SK-N-SH (cell line): ENCODE results near the gene GIT2. TPM values are rescaled to one million over a fixed set of nuclear protein-coding genes. Genes with fewer than 3 reads are reported as not detected.

Source experiments
- CTCF ChIA-PET: fragments of 300-600, 350-600 bp; formaldehyde crosslinking; extraction: SDS; loops from one replicate; lab custom pipeline; 2021; lab: Yijun Ruan, JAX
- POLR2A ChIA-PET: fragments of 350-600 bp; sonication (Branson Sonifier 250); formaldehyde crosslinking; extraction: SDS; loops from one replicate; lab custom pipeline; 2020; ENCODE audit warnings: antibody characterized with exemption, inconsistent platforms; lab: Yijun Ruan, JAX
- DNase-seq: peaks from one replicate; pipeline ENCODE4 v3.0.0; 2012
- H2AFZ ChIP-seq: fragments of 200-600 bp; sonication (generic); 2 replicates; pipeline ENCODE4 v1.8.1; 2016; ENCODE audit warnings: antibody characterized with exemption, mild to moderate bottlenecking, low read depth
- H3F3A ChIP-seq: fragments of 200-600 bp; sonication (generic); replicated peaks from 2 replicates; pipeline ENCODE3; 2016; ENCODE audit warnings: antibody characterized with exemption, mild to moderate bottlenecking; ENCODE audit not compliant: insufficient read depth
- H3K27ac ChIP-seq, 2 experiments: fragments of 200-500 bp in 1 of 2; fragments of 200-600 bp in 1 of 2; sonication (Bioruptor generic) in 1 of 2; sonication (generic), shearing (Covaris generic) in 1 of 2; 2 replicates each; pipeline versions ENCODE4 v1.5.1 to v1.6.1; 2014 to 2016; ENCODE audit warnings: low read depth in 2 of 2, inconsistent platforms in 1 of 2, low read length in 1 of 2, mild to moderate bottlenecking in 1 of 2, mixed read lengths in 1 of 2
- H3K27me3 ChIP-seq: fragments of 200-600 bp; sonication (generic), shearing (Covaris generic); 2 replicates; pipeline ENCODE4 v1.6.1; 2016; ENCODE audit warnings: mixed run types; ENCODE audit not compliant: insufficient read depth
- H3K36me3 ChIP-seq, 2 experiments: fragments of 200-500 bp in 1 of 2; fragments of 200-600 bp in 1 of 2; sonication (Bioruptor generic) in 1 of 2; sonication (generic) in 1 of 2; replicated peaks in 1 of 2; 2 replicates each; pipeline versions ENCODE3 to v1.5.1; 2014 to 2016; ENCODE audit warnings: low read length in 1 of 2, mild to moderate bottlenecking in 1 of 2; ENCODE audit not compliant: insufficient read depth in 2 of 2, control insufficient read depth in 1 of 2
- H3K4me1 ChIP-seq, 2 experiments: fragments of 200-500 bp in 1 of 2; fragments of 200-600 bp in 1 of 2; sonication (Bioruptor generic) in 1 of 2; sonication (generic), shearing (Covaris generic) in 1 of 2; 2 replicates each; pipeline versions ENCODE4 v1.5.1 to v1.6.1; 2014 to 2016; ENCODE audit warnings: low read depth in 1 of 2, low read length in 1 of 2, mixed run types in 1 of 2; ENCODE audit not compliant: insufficient read depth in 2 of 2, control insufficient read depth in 1 of 2
- H3K4me2 ChIP-seq: fragments of 200-600 bp; sonication (generic), shearing (Covaris generic); 2 replicates; pipeline ENCODE4 v1.6.1; 2017; ENCODE audit warnings: mixed run types
- H3K4me3 ChIP-seq, 2 experiments: fragments of 200-500 bp in 1 of 2; fragments of 200-600 bp in 1 of 2; sonication (Bioruptor generic) in 1 of 2; sonication (generic), shearing (Covaris generic) in 1 of 2; 2 replicates each; pipeline versions ENCODE4 v1.5.1 to v1.8.1; 2014 to 2016; ENCODE audit warnings: low read depth in 2 of 2, inconsistent platforms in 1 of 2, low read length in 1 of 2, mild to moderate bottlenecking in 1 of 2, mixed read lengths in 1 of 2, moderate library complexity in 1 of 2
- H3K79me2 ChIP-seq: fragments of 200-600 bp; sonication (generic); 2 replicates; pipeline ENCODE4 v1.8.1; 2017; ENCODE audit warnings: mild to moderate bottlenecking; ENCODE audit not compliant: insufficient read depth
- H3K9ac ChIP-seq: fragments of 200-600 bp; sonication (generic); 2 replicates; pipeline ENCODE4 v1.6.1; 2017; ENCODE audit warnings: mixed run types
- H3K9me2 ChIP-seq: fragments of 200-600 bp; sonication (generic); 2 replicates; pipeline ENCODE4 v1.6.1; 2017; ENCODE audit warnings: mixed run types
- H3K9me3 ChIP-seq: fragments of 200-600 bp; sonication (generic); 2 replicates; pipeline ENCODE4 v1.6.1; 2017; ENCODE audit warnings: mixed run types, mild to moderate bottlenecking, moderate library complexity
- H4K20me1 ChIP-seq: fragments of 200-600 bp; sonication (generic); 2 replicates; pipeline ENCODE4 v1.6.1; 2017; ENCODE audit warnings: mild to moderate bottlenecking, mixed run types; ENCODE audit not compliant: insufficient read depth
- ELF1 ChIP-seq: IDR thresholded peaks from 2 replicates; pipeline ENCODE4 v1.4.0; 2012
- EP300 ChIP-seq, 2 experiments: IDR thresholded peaks; 2 replicates each; pipeline versions ENCODE4 v1.4.0 to v1.6.1; 2012; ENCODE audit warnings: borderline replicate concordance in 1 of 2, low read depth in 1 of 2, low read length in 1 of 2
- FOSL2 ChIP-seq: IDR thresholded peaks from 2 replicates; pipeline ENCODE4 v1.4.0; 2012; ENCODE audit warnings: low read depth, mild to moderate bottlenecking, moderate library complexity, borderline replicate concordance
- FOXJ3 ChIP-seq: sonication (generic); formaldehyde crosslinking; IDR thresholded peaks from 2 replicates; pipeline ENCODE4 v1.5.1; 2020; ENCODE audit warnings: mild to moderate bottlenecking, missing genetic modification reagents
- FOXM1 ChIP-seq: IDR thresholded peaks from 2 replicates; pipeline ENCODE4 v1.4.0; 2012; ENCODE audit warnings: low read depth, mild to moderate bottlenecking
- GABPA ChIP-seq: IDR thresholded peaks from 2 replicates; pipeline ENCODE4 v1.4.0; 2012; ENCODE audit warnings: low read depth, mild to moderate bottlenecking
- GATA2 ChIP-seq: sonication (generic); formaldehyde crosslinking; IDR thresholded peaks from 2 replicates; pipeline ENCODE4 v1.5.0; 2020; ENCODE audit warnings: mild to moderate bottlenecking, missing genetic modification reagents
- JUND ChIP-seq: IDR thresholded peaks from 2 replicates; pipeline ENCODE4 v1.4.0; 2012
- MAX ChIP-seq: IDR thresholded peaks from 2 replicates; pipeline ENCODE4 v1.4.0; 2012; ENCODE audit warnings: low read depth
- MEF2A ChIP-seq: IDR thresholded peaks from 2 replicates; pipeline ENCODE4 v1.4.0; 2012; ENCODE audit warnings: low read depth, borderline replicate concordance
- MXI1 ChIP-seq: IDR thresholded peaks from 2 replicates; pipeline ENCODE4 v1.6.1; 2012; ENCODE audit warnings: mild to moderate bottlenecking, low read depth, low read length, improper control_type of control experiment
- NFIC ChIP-seq: IDR thresholded peaks from 2 replicates; pipeline ENCODE4 v1.4.0; 2012; ENCODE audit warnings: borderline replicate concordance
- NRF1 ChIP-seq: IDR thresholded peaks from 2 replicates; pipeline ENCODE4 v1.6.1; 2012; ENCODE audit warnings: low read depth, mild to moderate bottlenecking, low read length
- PBX3 ChIP-seq: IDR thresholded peaks from 2 replicates; pipeline ENCODE4; 2012
- POLR2AphosphoS5 ChIP-seq: IDR thresholded peaks from 2 replicates; pipeline ENCODE4 v1.6.1; 2012; ENCODE audit warnings: low read depth, low read length
- RAD21 ChIP-seq: IDR thresholded peaks from 2 replicates; pipeline ENCODE4 v1.6.1; 2012; ENCODE audit warnings: mild to moderate bottlenecking, low read length
- REST ChIP-seq: IDR thresholded peaks from 2 replicates; pipeline ENCODE4 v1.6.1; 2012; ENCODE audit warnings: mild to moderate bottlenecking, low read depth, low read length, moderate library complexity
- RFX5 ChIP-seq: IDR thresholded peaks from 2 replicates; pipeline ENCODE4 v1.6.1; 2012; ENCODE audit warnings: mild to moderate bottlenecking, improper control_type of control experiment, low read length
- RXRA ChIP-seq: IDR thresholded peaks from 2 replicates; pipeline ENCODE4 v1.4.0; 2012; ENCODE audit warnings: low read depth, mild to moderate bottlenecking, borderline replicate concordance
- SIN3A ChIP-seq: IDR thresholded peaks from 2 replicates; pipeline ENCODE4 v1.6.1; 2012; ENCODE audit warnings: low read depth, mild to moderate bottlenecking, low read length, moderate library complexity, borderline replicate concordance
- SMC3 ChIP-seq: IDR thresholded peaks from 2 replicates; pipeline ENCODE4 v1.6.1; 2012; ENCODE audit warnings: low read depth, low read length, improper control_type of control experiment
- TEAD4 ChIP-seq: IDR thresholded peaks from 2 replicates; pipeline ENCODE4 v1.4.0; 2012; ENCODE audit warnings: mild to moderate bottlenecking, borderline replicate concordance; ENCODE audit not compliant: insufficient read depth
- USF1 ChIP-seq: IDR thresholded peaks from 2 replicates; pipeline ENCODE4 v1.4.0; 2012; ENCODE audit warnings: low read depth, borderline replicate concordance
- YY1 ChIP-seq: IDR thresholded peaks from 2 replicates; pipeline ENCODE4 v1.4.0; 2012; ENCODE audit warnings: low read depth, mild to moderate bottlenecking
- WGBS: methylation state at CpG from one replicate; pipeline ENCODE4 v1.1.6; 2017; ENCODE audit warnings: low lambda C conversion rate; 5-methylcytosine and 5-hydroxymethylcytosine counted together
- polyA plus RNA-seq, 3 experiments: library from polyadenylated mRNA; depleted of rRNA; stranded (reverse); fragments of >200 nt; gene quantifications; 2 replicates each; pipeline ENCODE4 v1.2.3, GENCODE V29; 2012
- TF ChIP-seq, protein P1 (sequence below): fragments of 150-350 bp; IDR thresholded peaks from 2 replicates; pipeline ENCODE4 v1.6.1; 2016; ENCODE audit warnings: mild to moderate bottlenecking, low read depth, low read length
- TF ChIP-seq, protein P2 (sequence below): IDR thresholded peaks from 2 replicates; pipeline ENCODE4 v1.4.0; 2012; ENCODE audit warnings: low read depth, borderline replicate concordance

GIT2 gene
- polyA plus RNA-seq, 1 of the 3 experiments (the other 2 are of a cell fraction): 21.2 TPM

DNA sequence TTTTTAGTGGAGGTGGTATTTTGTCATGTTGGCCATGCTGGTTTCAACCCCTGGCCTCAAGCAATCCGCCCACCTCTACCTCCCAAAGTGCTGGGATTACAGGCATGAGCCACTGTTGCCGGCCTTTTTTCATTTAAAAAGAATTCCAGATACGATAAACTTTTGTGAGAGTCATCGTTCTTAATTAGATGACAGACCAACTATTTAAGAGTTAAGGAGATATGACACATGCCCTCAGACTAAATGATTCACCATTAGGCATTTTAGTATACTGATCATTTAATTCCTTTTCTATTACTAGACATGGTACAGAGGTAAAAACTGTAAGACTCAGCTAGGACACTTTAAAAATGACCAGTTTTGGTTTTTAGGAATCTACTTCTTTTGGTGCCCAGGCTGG, 5.4 kb upstream of the GIT2 start:
- no peak for DNase-seq
- no peaks in the 10 kb centered on the region for H3K27me3 ChIP-seq
- peaks cover 72% of the 10 kb centered on the region for H3K79me2 ChIP-seq
- H3K9me2 ChIP-seq: no peaks in the 10 kb centered on the region
- 0 out of 4 replicates have a peak overlapping the region, but pooled peaks of 1 of the 2 experiments have one; percentile 72 for H3K4me3 ChIP-seq
- no peaks in the 10 kb centered on the region for H4K20me1 ChIP-seq
- peaks cover 7% of the 10 kb centered on the region for H3F3A ChIP-seq
- H3K36me3 ChIP-seq: peaks cover 0 to 8% of the 10 kb centered on the region in 2 experiments
- peak overlapping the region in 1 of 2 experiments; percentile 86; a peak in 2 of 4 replicates for H3K27ac ChIP-seq
- CTCF ChIA-PET: interaction anchor here (1.2 kb wide), 1 partner anchor 38 kb away, joined by 3 read pairs; no protein-coding TSS in a partner anchor
- H3K9ac ChIP-seq: peak overlapping the region; percentile 38; the same call in 1 of the 2 replicates
- POLR2A ChIA-PET: no interaction called here
- H3K4me1 ChIP-seq: peaks cover 16 to 23% of the 10 kb centered on the region in 2 experiments; a peak in 3 of 4 replicates
- H3K9me3 ChIP-seq: no peaks in the 10 kb centered on the region
- H3K4me2 ChIP-seq: peak overlapping the region; percentile 83
- no peak overlapping the region for H2AFZ ChIP-seq
- 10% methylated on average over 4 of the region's 4 CpGs for WGBS
- TF ChIP-seq TEAD4: peak; percentile 72; the same call in 1 of the 2 replicates
- TF ChIP-seq PBX3: peak; percentile 94
- no peak for TF ChIP-seq FOXJ3 (CRISPR knock-in tag)
- peak; percentile 62; the same call in 1 of the 2 replicates for TF ChIP-seq RXRA
- no peak for TF ChIP-seq YY1
- no peak for TF ChIP-seq GATA2 (CRISPR knock-in tag)
- no peak for TF ChIP-seq SMC3
- no peak for TF ChIP-seq USF1
- TF ChIP-seq MAX: peak; percentile 64; the same call in 1 of the 2 replicates
- peak; percentile 95 for TF ChIP-seq FOSL2
- no peak for TF ChIP-seq RAD21
- TF ChIP-seq, protein P1, sequence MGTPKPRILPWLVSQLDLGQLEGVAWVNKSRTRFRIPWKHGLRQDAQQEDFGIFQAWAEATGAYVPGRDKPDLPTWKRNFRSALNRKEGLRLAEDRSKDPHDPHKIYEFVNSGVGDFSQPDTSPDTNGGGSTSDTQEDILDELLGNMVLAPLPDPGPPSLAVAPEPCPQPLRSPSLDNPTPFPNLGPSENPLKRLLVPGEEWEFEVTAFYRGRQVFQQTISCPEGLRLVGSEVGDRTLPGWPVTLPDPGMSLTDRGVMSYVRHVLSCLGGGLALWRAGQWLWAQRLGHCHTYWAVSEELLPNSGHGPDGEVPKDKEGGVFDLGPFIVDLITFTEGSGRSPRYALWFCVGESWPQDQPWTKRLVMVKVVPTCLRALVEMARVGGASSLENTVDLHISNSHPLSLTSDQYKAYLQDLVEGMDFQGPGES: no peak
- no peak for TF ChIP-seq RFX5
- peak; percentile 10; the same call in 1 of the 2 replicates for TF ChIP-seq ELF1
- no peak for TF ChIP-seq NRF1
- TF ChIP-seq MXI1: no peak
- 0 out of 2 replicates have a peak, but pooled peaks have one; percentile 64 for TF ChIP-seq SIN3A
- peak; percentile 88 for TF ChIP-seq JUND
- peak; percentile 40; the same call in 1 of the 2 replicates for TF ChIP-seq FOXM1
- peak in 1 of 2 experiments; percentile 81; a peak in 1 of 4 replicates for TF ChIP-seq EP300 (IDR thresholded peaks at IDR 0.05; ENCODE audit: borderline replicate concordance in 1 of 2, low read depth in 1 of 2, low read length in 1 of 2)
- peak; percentile 59; the same call in 1 of the 2 replicates for TF ChIP-seq NFIC
- TF ChIP-seq, protein P2, sequence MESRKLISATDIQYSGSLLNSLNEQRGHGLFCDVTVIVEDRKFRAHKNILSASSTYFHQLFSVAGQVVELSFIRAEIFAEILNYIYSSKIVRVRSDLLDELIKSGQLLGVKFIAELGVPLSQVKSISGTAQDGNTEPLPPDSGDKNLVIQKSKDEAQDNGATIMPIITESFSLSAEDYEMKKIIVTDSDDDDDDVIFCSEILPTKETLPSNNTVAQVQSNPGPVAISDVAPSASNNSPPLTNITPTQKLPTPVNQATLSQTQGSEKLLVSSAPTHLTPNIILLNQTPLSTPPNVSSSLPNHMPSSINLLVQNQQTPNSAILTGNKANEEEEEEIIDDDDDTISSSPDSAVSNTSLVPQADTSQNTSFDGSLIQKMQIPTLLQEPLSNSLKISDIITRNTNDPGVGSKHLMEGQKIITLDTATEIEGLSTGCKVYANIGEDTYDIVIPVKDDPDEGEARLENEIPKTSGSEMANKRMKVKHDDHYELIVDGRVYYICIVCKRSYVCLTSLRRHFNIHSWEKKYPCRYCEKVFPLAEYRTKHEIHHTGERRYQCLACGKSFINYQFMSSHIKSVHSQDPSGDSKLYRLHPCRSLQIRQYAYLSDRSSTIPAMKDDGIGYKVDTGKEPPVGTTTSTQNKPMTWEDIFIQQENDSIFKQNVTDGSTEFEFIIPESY: no peak
- no peak for TF ChIP-seq REST
- peak; percentile 56; the same call in 1 of the 2 replicates for TF ChIP-seq MEF2A
- TF ChIP-seq GABPA: no peak
- peak; percentile 80; the same call in 1 of the 2 replicates for TF ChIP-seq POLR2AphosphoS5
